Activated naive CD4-positive, alpha-beta T cell treated with anti-CD3 and anti-CD28 coated beads, Interleukin-2, amount 10 ng/mL, durations not matched to agents 7 days and 5 days (primary cell): ENCODE results near the gene IFIT3.

Experiments
- CTCF ChIA-PET: fragments of 350-600 bp; sonication (Branson Sonifier 250); formaldehyde crosslinking; loops from one replicate; lab custom pipeline; 2021; ENCODE audit warnings: antibody characterized with exemption; lab: Charles Lee
- DNase-seq: peaks from one replicate; pipeline ENCODE4 v3.0.0-alpha.2; 2020
- H3K27ac Mint-ChIP-seq: one replicate; pipeline ENCODE4 v1.8.0; 2021; ENCODE audit warnings: mild to moderate bottlenecking, moderate library complexity, mixed read lengths
- H3K27me3 Mint-ChIP-seq: one replicate; pipeline ENCODE4 v1.8.0; 2021; ENCODE audit warnings: mild to moderate bottlenecking, mixed read lengths
- H3K36me3 Mint-ChIP-seq: one replicate; pipeline ENCODE4 v1.8.0; 2021; ENCODE audit warnings: mixed read lengths
- H3K4me1 Mint-ChIP-seq: one replicate; pipeline ENCODE4 v1.8.0; 2021; ENCODE audit warnings: mixed read lengths
- H3K4me3 Mint-ChIP-seq: one replicate; pipeline ENCODE4 v1.8.0; 2021; ENCODE audit warnings: mild to moderate bottlenecking, moderate library complexity, mixed read lengths
- H3K9me3 Mint-ChIP-seq: one replicate; pipeline ENCODE4 v1.8.0; 2021; ENCODE audit warnings: mixed read lengths

The IFIT3 gene

GRCh38 chr10:89332123-89332633, 4.4 kb downstream of the IFIT3 start:
- DNase-seq = peak; percentile 53
- Mint-ChIP-seq H3K27ac (peak overlapping the region; percentile 47), H3K27me3 (peaks cover 56% of the 10 kb centered on the region), H3K4me1 (peaks cover 75% of the 10 kb centered on the region), H3K4me3 (peak overlapping the region; percentile 57), H3K36me3 (peaks cover 3% of the 10 kb centered on the region), H3K9me3 (no peaks in the 10 kb centered on the region)
- CTCF ChIA-PET = interaction anchor here (0.9 to 1.1 kb wide), 3 partner anchors 30 to 306 kb away, joined by 3 to 4 read pairs (median 3); partner anchors contain the start of genes IFIT1 and IFIT2

DNA sequence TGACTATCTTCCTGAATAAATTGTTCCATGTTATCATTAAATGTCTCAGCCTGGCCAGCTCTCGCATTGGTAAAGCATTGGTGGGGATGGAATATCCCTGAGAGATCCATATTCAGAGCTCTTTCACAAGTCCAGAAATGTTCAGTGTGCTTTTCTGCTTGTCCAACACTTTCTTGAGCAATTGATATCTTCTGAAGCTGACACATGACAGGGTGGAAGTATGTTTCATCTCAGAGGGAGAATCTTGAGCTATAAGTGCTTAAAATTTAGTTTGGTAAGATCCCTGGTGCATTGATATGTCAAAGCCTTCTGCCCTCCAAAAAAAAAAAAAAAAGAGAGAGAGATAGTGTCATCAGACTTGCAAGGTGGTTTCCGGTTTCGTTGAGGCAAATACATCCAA, 7.4 kb downstream of the IFIT3 start:
- Mint-ChIP-seq H3K27me3 (peaks cover 57% of the 10 kb centered on the region), H3K4me1 (peaks cover 56% of the 10 kb centered on the region), H3K4me3 (no peak overlapping the region), H3K27ac (no peak overlapping the region), H3K9me3 (no peaks in the 10 kb centered on the region), H3K36me3 (peaks cover 12% of the 10 kb centered on the region)
- CTCF ChIA-PET = no interaction called here
- no peak for DNase-seq

- peaks cover 56% of the 10 kb centered on the region for H3K27me3 Mint-ChIP-seq
- no peak overlapping the region for H3K27ac Mint-ChIP-seq
- H3K9me3 Mint-ChIP-seq = no peaks in the 10 kb centered on the region
- H3K4me3 Mint-ChIP-seq = no peak overlapping the region
- DNase-seq = no peak
- CTCF ChIA-PET = interaction anchor here (1.9 to 3.0 kb wide), 2 partner anchors 33 to 53 kb away, joined by 4 to 15 read pairs; no protein-coding TSS in a partner anchor
- H3K36me3 Mint-ChIP-seq = peaks cover 16% of the 10 kb centered on the region
- peaks cover 49% of the 10 kb centered on the region for H3K4me1 Mint-ChIP-seq
These were observed 8.4 kb downstream of the IFIT3 start for GRCh38 chr10:89336241-89336640.

DNA sequence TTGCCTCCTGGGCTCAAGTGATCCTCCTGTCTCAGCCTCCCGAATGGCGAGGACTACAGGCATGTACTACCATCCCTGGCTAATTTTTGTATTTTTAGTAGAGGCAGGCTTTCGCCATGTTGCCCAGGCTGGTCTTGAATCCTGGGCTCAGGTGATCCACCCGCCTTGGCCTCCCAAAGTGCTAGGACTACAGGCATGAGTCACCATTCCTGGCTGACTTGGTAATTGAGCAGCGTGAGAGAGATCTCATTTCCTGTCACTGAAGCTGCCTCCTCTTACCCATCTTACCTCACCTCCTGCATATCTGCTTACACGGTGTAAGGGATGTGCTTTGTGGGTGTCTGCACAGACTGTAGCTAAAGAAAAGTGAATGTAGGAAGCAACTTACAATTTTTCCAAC, 9.7 kb downstream of the IFIT3 start:
- DNase-seq = peak; percentile 31
- CTCF ChIA-PET = interaction anchor here (0.6 to 3.0 kb wide), 4 partner anchors 10 to 151 kb away, joined by 3 to 15 read pairs (median 4); partner anchors contain the start of gene IFIT3
- Mint-ChIP-seq H3K27ac (no peak overlapping the region), H3K9me3 (no peaks in the 10 kb centered on the region), H3K36me3 (peaks cover 16% of the 10 kb centered on the region), H3K4me3 (no peak overlapping the region), H3K4me1 (peaks cover 39% of the 10 kb centered on the region), H3K27me3 (peaks cover 54% of the 10 kb centered on the region)

DNA sequence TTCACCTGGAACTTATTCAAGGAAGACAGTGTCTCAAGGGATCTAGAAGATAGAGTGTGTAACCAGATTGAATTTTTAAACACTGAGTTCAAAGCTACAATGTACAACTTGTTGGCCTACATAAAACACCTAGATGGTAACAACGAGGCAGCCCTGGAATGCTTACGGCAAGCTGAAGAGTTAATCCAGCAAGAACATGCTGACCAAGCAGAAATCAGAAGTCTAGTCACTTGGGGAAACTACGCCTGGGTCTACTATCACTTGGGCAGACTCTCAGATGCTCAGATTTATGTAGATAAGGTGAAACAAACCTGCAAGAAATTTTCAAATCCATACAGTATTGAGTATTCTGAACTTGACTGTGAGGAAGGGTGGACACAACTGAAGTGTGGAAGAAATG, 10.9 kb downstream of the IFIT3 start:
- Mint-ChIP-seq H3K27ac (no peak overlapping the region), H3K27me3 (peaks cover 60% of the 10 kb centered on the region), H3K4me1 (peaks cover 27% of the 10 kb centered on the region), H3K9me3 (no peaks in the 10 kb centered on the region), H3K4me3 (no peak overlapping the region), H3K36me3 (peaks cover 16% of the 10 kb centered on the region)
- no peak for DNase-seq
- CTCF ChIA-PET = interaction anchor here (3.0 kb wide), 1 partner anchor 31 kb away, joined by 15 read pairs; no protein-coding TSS in a partner anchor

DNA sequence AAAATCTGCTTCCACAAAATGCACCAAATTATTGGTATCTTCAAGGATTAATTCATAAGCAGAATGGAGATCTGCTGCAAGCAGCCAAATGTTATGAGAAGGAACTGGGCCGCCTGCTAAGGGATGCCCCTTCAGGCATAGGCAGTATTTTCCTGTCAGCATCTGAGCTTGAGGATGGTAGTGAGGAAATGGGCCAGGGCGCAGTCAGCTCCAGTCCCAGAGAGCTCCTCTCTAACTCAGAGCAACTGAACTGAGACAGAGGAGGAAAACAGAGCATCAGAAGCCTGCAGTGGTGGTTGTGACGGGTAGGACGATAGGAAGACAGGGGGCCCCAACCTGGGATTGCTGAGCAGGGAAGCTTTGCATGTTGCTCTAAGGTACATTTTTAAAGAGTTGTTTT, 12.1 kb downstream of the IFIT3 start:
- no peak overlapping the region for H3K4me3 Mint-ChIP-seq
- no peak for DNase-seq
- CTCF ChIA-PET = no interaction called here
- H3K36me3 Mint-ChIP-seq = peaks cover 16% of the 10 kb centered on the region
- H3K27me3 Mint-ChIP-seq = peaks cover 57% of the 10 kb centered on the region
- peaks cover 20% of the 10 kb centered on the region for H3K4me1 Mint-ChIP-seq
- H3K9me3 Mint-ChIP-seq = no peaks in the 10 kb centered on the region
- H3K27ac Mint-ChIP-seq = no peak overlapping the region

DNA sequence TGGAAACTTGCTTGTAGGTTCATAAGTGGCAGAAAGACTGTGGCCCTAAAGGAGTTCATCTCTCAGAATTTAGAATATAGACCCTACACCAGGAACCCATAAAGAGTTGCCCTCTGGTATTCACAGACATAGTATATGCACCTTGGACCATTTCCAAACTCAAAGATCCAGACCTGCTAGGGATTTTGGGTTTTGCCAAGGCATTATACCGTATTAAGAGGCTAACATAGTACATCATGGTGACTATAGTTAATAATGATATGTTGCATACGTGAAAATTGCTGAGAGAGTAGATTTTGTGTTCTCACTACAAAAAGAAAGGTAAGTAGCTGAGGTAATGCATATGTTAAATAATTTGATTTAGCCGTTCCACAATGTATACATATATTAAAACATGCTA, 13.9 kb downstream of the IFIT3 start:
- no peaks in the 10 kb centered on the region for H3K9me3 Mint-ChIP-seq
- no peak overlapping the region for H3K4me3 Mint-ChIP-seq
- CTCF ChIA-PET = no interaction called here
- H3K27me3 Mint-ChIP-seq = peaks cover 45% of the 10 kb centered on the region
- peaks cover 13% of the 10 kb centered on the region for H3K36me3 Mint-ChIP-seq
- no peak for DNase-seq
- H3K4me1 Mint-ChIP-seq = peaks cover 11% of the 10 kb centered on the region
- H3K27ac Mint-ChIP-seq = no peak overlapping the region

DNA sequence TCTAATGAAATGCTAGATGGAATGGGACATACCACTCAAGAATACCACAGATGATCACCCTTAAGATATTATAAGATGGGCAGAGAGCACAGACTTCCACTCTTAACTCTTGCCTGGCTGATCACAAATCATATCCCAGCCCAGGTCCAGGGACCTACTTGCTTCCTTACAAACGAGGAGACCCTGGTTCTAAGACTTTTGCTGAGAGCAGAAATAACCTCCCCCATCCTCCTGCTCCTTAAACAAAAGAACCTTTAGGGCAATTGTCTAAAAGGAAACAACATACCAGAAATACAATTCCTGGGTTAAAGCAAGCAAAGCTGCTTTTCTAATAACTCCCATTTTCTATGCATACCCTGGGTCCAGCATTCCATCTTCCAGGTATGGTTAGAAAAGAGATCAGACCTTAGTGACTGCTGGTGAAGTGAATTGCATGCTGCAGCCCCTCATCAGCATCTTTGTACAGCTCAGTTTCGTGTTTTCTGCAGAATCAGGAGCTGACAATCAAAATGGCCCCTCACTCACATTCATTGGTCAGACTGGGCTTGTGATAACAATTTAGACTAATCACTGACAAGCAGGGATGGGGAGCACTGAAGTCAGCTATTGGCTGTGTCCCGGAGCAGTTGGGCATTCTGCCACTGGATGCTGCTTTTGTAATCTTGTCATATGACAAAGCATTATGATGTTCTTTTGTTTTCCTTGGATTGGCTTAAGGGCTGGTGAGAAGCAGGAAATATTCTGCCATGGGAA, 14.6 kb downstream of the IFIT3 start:
- DNase-seq = no peak
- Mint-ChIP-seq H3K4me3 (no peak overlapping the region), H3K36me3 (peaks cover 13% of the 10 kb centered on the region), H3K4me1 (peaks cover 5% of the 10 kb centered on the region), H3K27me3 (peaks cover 46% of the 10 kb centered on the region), H3K9me3 (no peaks in the 10 kb centered on the region), H3K27ac (no peak overlapping the region)
- CTCF ChIA-PET = interaction anchor here (1.7 kb wide), 1 partner anchor 27 kb away, joined by 7 read pairs; no protein-coding TSS in a partner anchor

DNA sequence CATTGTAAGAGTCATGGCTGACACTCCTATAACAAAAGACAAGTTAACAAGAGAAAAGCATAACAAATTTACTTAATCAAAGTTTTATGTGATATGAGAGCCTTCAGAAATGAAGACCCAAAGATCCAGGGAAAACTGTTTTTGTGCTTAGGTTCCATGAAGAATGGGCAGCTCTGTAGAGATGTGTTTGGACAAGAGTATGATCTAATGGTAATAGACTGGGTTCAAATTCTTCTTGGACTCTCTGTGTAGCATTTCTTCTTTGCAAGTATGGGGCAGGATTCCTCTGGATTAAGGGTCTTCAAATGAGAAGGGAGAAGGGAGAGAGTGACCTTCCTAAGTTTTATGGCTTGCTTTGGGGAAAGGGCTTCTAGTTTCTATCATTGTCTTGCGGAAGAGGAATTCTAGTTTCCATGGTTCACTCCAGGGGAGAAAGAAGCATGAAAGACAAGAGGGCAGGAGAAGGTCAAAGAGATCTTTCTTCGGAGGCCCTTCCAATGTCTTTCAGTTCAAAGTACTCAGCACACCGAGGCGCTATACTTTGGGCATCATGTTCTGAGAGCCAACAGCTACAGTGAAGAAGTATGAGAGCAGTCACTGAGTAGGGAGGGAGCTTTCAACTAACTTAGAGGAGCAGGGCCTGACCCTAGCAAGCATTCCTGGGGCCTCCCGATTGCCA, 15.4 kb downstream of the IFIT3 start:
- H3K4me3 Mint-ChIP-seq = no peak overlapping the region
- no peak overlapping the region for H3K27ac Mint-ChIP-seq
- peaks cover 13% of the 10 kb centered on the region for H3K36me3 Mint-ChIP-seq
- DNase-seq = no peak
- CTCF ChIA-PET = interaction anchor here (1.2 to 1.7 kb wide), 2 partner anchors 12 to 26 kb away, joined by 3 to 7 read pairs; no protein-coding TSS in a partner anchor
- no peaks in the 10 kb centered on the region for H3K4me1 Mint-ChIP-seq
- no peaks in the 10 kb centered on the region for H3K9me3 Mint-ChIP-seq
- peaks cover 46% of the 10 kb centered on the region for H3K27me3 Mint-ChIP-seq

GRCh38 chr10:89344156-89344555, 16.4 kb downstream of the IFIT3 start:
- no peak for DNase-seq
- peaks cover 45% of the 10 kb centered on the region for H3K27me3 Mint-ChIP-seq
- no peaks in the 10 kb centered on the region for H3K4me1 Mint-ChIP-seq
- H3K9me3 Mint-ChIP-seq = no peaks in the 10 kb centered on the region
- CTCF ChIA-PET = interaction anchor here (1.2 to 1.7 kb wide), 2 partner anchors 11 to 25 kb away, joined by 3 to 7 read pairs; no protein-coding TSS in a partner anchor
- H3K4me3 Mint-ChIP-seq = no peak overlapping the region
- peaks cover 8% of the 10 kb centered on the region for H3K36me3 Mint-ChIP-seq
- no peak overlapping the region for H3K27ac Mint-ChIP-seq

- no peak for DNase-seq
- peaks cover 1% of the 10 kb centered on the region for H3K4me1 Mint-ChIP-seq
- H3K4me3 Mint-ChIP-seq = no peak overlapping the region
- H3K9me3 Mint-ChIP-seq = no peaks in the 10 kb centered on the region
- peaks cover 3% of the 10 kb centered on the region for H3K36me3 Mint-ChIP-seq
- no peak overlapping the region for H3K27ac Mint-ChIP-seq
- H3K27me3 Mint-ChIP-seq = peaks cover 44% of the 10 kb centered on the region
- CTCF ChIA-PET = interaction anchor here (1.4 kb wide), 1 partner anchor 46 kb away, joined by 3 read pairs; the partner anchor contains the start of gene IFIT1
These were observed 17.7 kb downstream of the IFIT3 start for GRCh38 chr10:89345367-89346000.

DNA sequence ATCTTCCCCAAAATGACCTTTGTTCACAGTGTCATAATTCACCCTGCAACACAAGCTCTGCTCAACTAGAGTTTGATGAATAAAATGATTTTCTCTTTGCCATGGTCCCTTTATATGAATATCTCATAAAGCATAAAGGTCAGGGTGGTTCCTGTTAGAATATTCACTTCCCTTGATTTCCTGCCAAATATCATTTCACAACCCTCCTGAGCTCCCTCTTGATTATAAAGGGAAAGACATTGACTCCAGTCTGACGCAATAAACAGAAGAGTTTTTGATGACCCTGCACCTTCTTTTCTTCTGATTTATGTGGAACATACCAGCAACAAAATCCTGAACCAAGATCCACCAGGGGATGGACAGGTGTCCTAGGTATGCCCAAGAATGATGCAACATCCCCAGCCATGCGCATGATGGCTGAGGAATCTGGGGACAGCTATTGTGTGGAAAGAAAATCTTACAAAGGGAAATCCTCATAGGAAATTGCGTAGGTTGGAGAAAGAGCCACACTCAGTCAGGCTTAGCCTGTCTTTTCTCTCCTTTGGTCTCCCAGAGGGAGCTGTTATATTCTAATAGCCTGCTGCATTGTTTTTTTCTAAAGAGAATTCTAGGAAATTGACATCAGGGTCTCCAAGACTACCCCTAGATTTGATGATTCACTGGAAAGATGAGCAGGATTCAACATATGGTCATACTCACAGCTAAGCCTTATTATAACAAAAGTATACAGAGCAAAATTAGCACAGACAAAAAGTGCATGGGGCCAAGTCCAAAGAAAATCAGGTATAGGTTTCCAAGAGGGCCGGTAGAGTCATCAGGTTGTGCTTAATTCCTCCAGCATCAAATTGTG, 18.8 kb downstream of the IFIT3 start:
- Mint-ChIP-seq H3K36me3 (no peaks in the 10 kb centered on the region), H3K4me3 (no peak overlapping the region), H3K27ac (no peak overlapping the region), H3K27me3 (peaks cover 40% of the 10 kb centered on the region), H3K4me1 (peaks cover 13% of the 10 kb centered on the region), H3K9me3 (no peaks in the 10 kb centered on the region)
- CTCF ChIA-PET = interaction anchor here (1.4 kb wide), 1 partner anchor 45 kb away, joined by 3 read pairs; the partner anchor contains the start of gene IFIT1
- DNase-seq = no peak
